Measurements from ENCODE around the gene BFSP1. TPM values are rescaled to one million over a fixed set of nuclear protein-coding genes. Genes with fewer than 3 reads are reported as not detected.

BFSP1 gene
- total RNA-seq, 1 experiment from 2014 or later, result 0.94 TPM

GRCh38 chr20:17533396-17533795 lies 2.2 kb upstream of the BFSP1 start:
- no peaks in the 10 kb centered on the region for H3K27me3 Mint-ChIP-seq (ENCODE audit: unreplicated experiment)
- DNase-seq, result no peak
- H3K36me3 Mint-ChIP-seq (ENCODE audit: insufficient read depth, unreplicated experiment), result peaks cover 6% of the 10 kb centered on the region
- H3K27ac Mint-ChIP-seq (ENCODE audit: unreplicated experiment), result no peak overlapping the region
- no TSS peak for BruUV-seq (replicated peaks)
- CTCF ChIA-PET, result interaction anchor here (0.6 kb wide), 1 partner anchor 37 kb away, joined by 5 read pairs; the partner anchor contains the start of gene DSTN
- H3K4me3 Mint-ChIP-seq (ENCODE audit: low read depth, unreplicated experiment), result no peak overlapping the region
- intact Hi-C loops (cut with micrococcal nuclease; ENCODE audit: unreplicated experiment), result no loop called here
- no peaks in the 10 kb centered on the region for H3K9me3 Mint-ChIP-seq (ENCODE audit: low read depth, unreplicated experiment)
- no peaks in the 10 kb centered on the region for H3K4me1 Mint-ChIP-seq (ENCODE audit: low read depth, unreplicated experiment)
- TF ChIP-seq CTCF (IDR thresholded peaks at IDR 0.05; ENCODE audit: unreplicated experiment), result no peak

- Mint-ChIP-seq H3K36me3 (ENCODE audit: insufficient read depth, unreplicated experiment) (peaks cover 6% of the 10 kb centered on the region), H3K9me3 (ENCODE audit: low read depth, unreplicated experiment) (no peaks in the 10 kb centered on the region), H3K27ac (ENCODE audit: unreplicated experiment) (no peak overlapping the region), H3K4me1 (ENCODE audit: low read depth, unreplicated experiment) (no peaks in the 10 kb centered on the region), H3K4me3 (ENCODE audit: low read depth, unreplicated experiment) (peak overlapping the region; percentile 64), H3K27me3 (ENCODE audit: unreplicated experiment) (no peaks in the 10 kb centered on the region)
- intact Hi-C loops (cut with micrococcal nuclease; ENCODE audit: unreplicated experiment), result no loop called here
- CTCF ChIA-PET, result no interaction called here
- TSS peak; percentile 65 for BruUV-seq (replicated peaks)
- no peak for DNase-seq
- TF ChIP-seq CTCF (IDR thresholded peaks at IDR 0.05; ENCODE audit: unreplicated experiment), result no peak
Measured at GRCh38 chr20:17531665-17532025, 466 bp upstream of the BFSP1 start.

GRCh38 chr20:17530153-17530552 lies 1.0 kb downstream of the BFSP1 start:
- H3K27me3 Mint-ChIP-seq (ENCODE audit: unreplicated experiment), result no peaks in the 10 kb centered on the region
- TF ChIP-seq CTCF (IDR thresholded peaks at IDR 0.05; ENCODE audit: unreplicated experiment), result no peak
- H3K36me3 Mint-ChIP-seq (ENCODE audit: insufficient read depth, unreplicated experiment), result peaks cover 6% of the 10 kb centered on the region
- CTCF ChIA-PET, result no interaction called here
- BruUV-seq (replicated peaks), result no TSS peak
- H3K27ac Mint-ChIP-seq (ENCODE audit: unreplicated experiment), result no peak overlapping the region
- no peaks in the 10 kb centered on the region for H3K4me1 Mint-ChIP-seq (ENCODE audit: low read depth, unreplicated experiment)
- H3K4me3 Mint-ChIP-seq (ENCODE audit: low read depth, unreplicated experiment), result no peak overlapping the region
- intact Hi-C loops (cut with micrococcal nuclease; ENCODE audit: unreplicated experiment), result no loop called here
- DNase-seq, result no peak
- H3K9me3 Mint-ChIP-seq (ENCODE audit: low read depth, unreplicated experiment), result no peaks in the 10 kb centered on the region

- DNase-seq, result no peak
- Mint-ChIP-seq H3K4me1 (ENCODE audit: low read depth, unreplicated experiment) (no peaks in the 10 kb centered on the region), H3K36me3 (ENCODE audit: insufficient read depth, unreplicated experiment) (peaks cover 6% of the 10 kb centered on the region), H3K4me3 (ENCODE audit: low read depth, unreplicated experiment) (no peak overlapping the region), H3K9me3 (ENCODE audit: low read depth, unreplicated experiment) (no peaks in the 10 kb centered on the region), H3K27me3 (ENCODE audit: unreplicated experiment) (no peaks in the 10 kb centered on the region), H3K27ac (ENCODE audit: unreplicated experiment) (no peak overlapping the region)
- no peak for TF ChIP-seq CTCF (IDR thresholded peaks at IDR 0.05; ENCODE audit: unreplicated experiment)
- BruUV-seq (replicated peaks), result no TSS peak
- CTCF ChIA-PET, result no interaction called here
- intact Hi-C loops (cut with micrococcal nuclease; ENCODE audit: unreplicated experiment), result no loop called here
Measured at GRCh38 chr20:17529586-17529985, 1.6 kb downstream of the BFSP1 start.
